Liver (tissue), 3 donors: ENCODE results near the gene GABBR2.

ENCODE experiments used
- HNF4A ChIP-seq, 2 donors: conservative IDR thresholded peaks; 2 replicates each; pipeline ENCODE4 v1.6.1; 2016; ENCODE audit warnings: antibody characterized with exemption in 2 of 2, mild to moderate bottlenecking in 2 of 2
- JUND ChIP-seq, 2 donors: IDR thresholded peaks; 2 replicates each; pipeline ENCODE4 v1.6.1; 2016; ENCODE audit warnings: antibody characterized with exemption in 2 of 2
- NR2F2 ChIP-seq: IDR thresholded peaks from 2 replicates; pipeline ENCODE4 v1.6.1; 2016; ENCODE audit warnings: antibody characterized with exemption
- RXRA ChIP-seq, 2 donors: IDR thresholded peaks; 2 replicates each; pipeline ENCODE4 v1.6.1; 2017 to 2018; ENCODE audit warnings: antibody characterized with exemption in 2 of 2, mild to moderate bottlenecking in 1 of 2
- TAF1 ChIP-seq: conservative IDR thresholded peaks from 2 replicates; pipeline ENCODE4 v1.6.1; 2016; ENCODE audit warnings: antibody characterized with exemption, mild to moderate bottlenecking
- YY1 ChIP-seq: IDR thresholded peaks from 2 replicates; pipeline ENCODE4 v1.6.1; 2016; ENCODE audit warnings: antibody characterized with exemption, mild to moderate bottlenecking
- TF ChIP-seq, protein P1 (sequence below): fragments of 150-350 bp; IDR thresholded peaks from 2 replicates; pipeline ENCODE4 v1.5.1; 2017; ENCODE audit warnings: improper control_type of control experiment, low read depth, low read length; ENCODE audit not compliant: missing input control
- TF ChIP-seq, protein P2 (sequence below): IDR thresholded peaks from 2 replicates; pipeline ENCODE4 v1.6.1; 2016; ENCODE audit warnings: antibody characterized with exemption, mild to moderate bottlenecking
- TF ChIP-seq, protein P3 (sequence below): IDR thresholded peaks from 2 replicates; pipeline ENCODE4 v1.6.1; 2016; ENCODE audit warnings: antibody characterized with exemption
- TF ChIP-seq, protein P4 (sequence below): IDR thresholded peaks from 2 replicates; pipeline ENCODE4 v1.6.1; 2016; ENCODE audit warnings: antibody characterized with exemption
- donor health status: healthy.
- donor health status: healthy.

DNA sequence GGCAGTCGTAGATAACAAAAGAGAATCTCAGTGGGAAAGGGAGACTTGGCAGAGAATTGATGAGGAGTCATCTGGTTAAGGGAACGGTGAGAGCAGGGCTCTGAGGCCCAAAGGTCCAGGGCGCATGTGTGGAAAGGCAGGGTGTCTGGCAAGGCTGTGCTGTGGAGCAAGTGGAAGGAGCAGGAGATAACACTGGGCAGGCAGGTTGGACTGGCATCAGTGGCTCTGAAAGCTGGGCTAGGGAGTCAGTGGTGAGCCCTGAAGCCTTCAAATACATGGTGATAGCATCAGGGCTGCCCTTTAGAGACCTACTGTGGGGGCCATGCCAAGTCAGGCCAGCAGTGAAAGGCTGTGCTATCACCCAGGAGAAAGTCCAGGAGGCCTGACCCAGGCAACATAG lies 131.3 kb downstream of the GABBR2 start:
- TF ChIP-seq RXRA (IDR thresholded peaks at IDR 0.05), result no peak
- TF ChIP-seq JUND (IDR thresholded peaks at IDR 0.05), result no peak
- TF ChIP-seq, protein P1, sequence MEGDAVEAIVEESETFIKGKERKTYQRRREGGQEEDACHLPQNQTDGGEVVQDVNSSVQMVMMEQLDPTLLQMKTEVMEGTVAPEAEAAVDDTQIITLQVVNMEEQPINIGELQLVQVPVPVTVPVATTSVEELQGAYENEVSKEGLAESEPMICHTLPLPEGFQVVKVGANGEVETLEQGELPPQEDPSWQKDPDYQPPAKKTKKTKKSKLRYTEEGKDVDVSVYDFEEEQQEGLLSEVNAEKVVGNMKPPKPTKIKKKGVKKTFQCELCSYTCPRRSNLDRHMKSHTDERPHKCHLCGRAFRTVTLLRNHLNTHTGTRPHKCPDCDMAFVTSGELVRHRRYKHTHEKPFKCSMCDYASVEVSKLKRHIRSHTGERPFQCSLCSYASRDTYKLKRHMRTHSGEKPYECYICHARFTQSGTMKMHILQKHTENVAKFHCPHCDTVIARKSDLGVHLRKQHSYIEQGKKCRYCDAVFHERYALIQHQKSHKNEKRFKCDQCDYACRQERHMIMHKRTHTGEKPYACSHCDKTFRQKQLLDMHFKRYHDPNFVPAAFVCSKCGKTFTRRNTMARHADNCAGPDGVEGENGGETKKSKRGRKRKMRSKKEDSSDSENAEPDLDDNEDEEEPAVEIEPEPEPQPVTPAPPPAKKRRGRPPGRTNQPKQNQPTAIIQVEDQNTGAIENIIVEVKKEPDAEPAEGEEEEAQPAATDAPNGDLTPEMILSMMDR, result no peak
- TF ChIP-seq YY1, result no peak
- TF ChIP-seq, protein P2, sequence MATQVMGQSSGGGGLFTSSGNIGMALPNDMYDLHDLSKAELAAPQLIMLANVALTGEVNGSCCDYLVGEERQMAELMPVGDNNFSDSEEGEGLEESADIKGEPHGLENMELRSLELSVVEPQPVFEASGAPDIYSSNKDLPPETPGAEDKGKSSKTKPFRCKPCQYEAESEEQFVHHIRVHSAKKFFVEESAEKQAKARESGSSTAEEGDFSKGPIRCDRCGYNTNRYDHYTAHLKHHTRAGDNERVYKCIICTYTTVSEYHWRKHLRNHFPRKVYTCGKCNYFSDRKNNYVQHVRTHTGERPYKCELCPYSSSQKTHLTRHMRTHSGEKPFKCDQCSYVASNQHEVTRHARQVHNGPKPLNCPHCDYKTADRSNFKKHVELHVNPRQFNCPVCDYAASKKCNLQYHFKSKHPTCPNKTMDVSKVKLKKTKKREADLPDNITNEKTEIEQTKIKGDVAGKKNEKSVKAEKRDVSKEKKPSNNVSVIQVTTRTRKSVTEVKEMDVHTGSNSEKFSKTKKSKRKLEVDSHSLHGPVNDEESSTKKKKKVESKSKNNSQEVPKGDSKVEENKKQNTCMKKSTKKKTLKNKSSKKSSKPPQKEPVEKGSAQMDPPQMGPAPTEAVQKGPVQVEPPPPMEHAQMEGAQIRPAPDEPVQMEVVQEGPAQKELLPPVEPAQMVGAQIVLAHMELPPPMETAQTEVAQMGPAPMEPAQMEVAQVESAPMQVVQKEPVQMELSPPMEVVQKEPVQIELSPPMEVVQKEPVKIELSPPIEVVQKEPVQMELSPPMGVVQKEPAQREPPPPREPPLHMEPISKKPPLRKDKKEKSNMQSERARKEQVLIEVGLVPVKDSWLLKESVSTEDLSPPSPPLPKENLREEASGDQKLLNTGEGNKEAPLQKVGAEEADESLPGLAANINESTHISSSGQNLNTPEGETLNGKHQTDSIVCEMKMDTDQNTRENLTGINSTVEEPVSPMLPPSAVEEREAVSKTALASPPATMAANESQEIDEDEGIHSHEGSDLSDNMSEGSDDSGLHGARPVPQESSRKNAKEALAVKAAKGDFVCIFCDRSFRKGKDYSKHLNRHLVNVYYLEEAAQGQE, result no peak
- TF ChIP-seq TAF1, result no peak
- no peak for TF ChIP-seq HNF4A (conservative IDR thresholded peaks at IDR 0.05)
- TF ChIP-seq, protein P3, sequence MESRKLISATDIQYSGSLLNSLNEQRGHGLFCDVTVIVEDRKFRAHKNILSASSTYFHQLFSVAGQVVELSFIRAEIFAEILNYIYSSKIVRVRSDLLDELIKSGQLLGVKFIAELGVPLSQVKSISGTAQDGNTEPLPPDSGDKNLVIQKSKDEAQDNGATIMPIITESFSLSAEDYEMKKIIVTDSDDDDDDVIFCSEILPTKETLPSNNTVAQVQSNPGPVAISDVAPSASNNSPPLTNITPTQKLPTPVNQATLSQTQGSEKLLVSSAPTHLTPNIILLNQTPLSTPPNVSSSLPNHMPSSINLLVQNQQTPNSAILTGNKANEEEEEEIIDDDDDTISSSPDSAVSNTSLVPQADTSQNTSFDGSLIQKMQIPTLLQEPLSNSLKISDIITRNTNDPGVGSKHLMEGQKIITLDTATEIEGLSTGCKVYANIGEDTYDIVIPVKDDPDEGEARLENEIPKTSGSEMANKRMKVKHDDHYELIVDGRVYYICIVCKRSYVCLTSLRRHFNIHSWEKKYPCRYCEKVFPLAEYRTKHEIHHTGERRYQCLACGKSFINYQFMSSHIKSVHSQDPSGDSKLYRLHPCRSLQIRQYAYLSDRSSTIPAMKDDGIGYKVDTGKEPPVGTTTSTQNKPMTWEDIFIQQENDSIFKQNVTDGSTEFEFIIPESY, result no peak
- TF ChIP-seq NR2F2, result no peak
- TF ChIP-seq, protein P4, sequence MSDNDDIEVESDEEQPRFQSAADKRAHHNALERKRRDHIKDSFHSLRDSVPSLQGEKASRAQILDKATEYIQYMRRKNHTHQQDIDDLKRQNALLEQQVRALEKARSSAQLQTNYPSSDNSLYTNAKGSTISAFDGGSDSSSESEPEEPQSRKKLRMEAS, result no peak
